CD4-positive, alpha-beta T cell treated with Interleukin-15 for 4 hours (primary cell): Measurements from ENCODE around the gene XYLT2.
"Not testable (repeated sequence)": the region's sequence is repeated elsewhere in the genome, so short reads cannot be mapped to it uniquely, and the experiment has no call there.

Source experiments
- DNase-seq: peaks from one replicate; pipeline ENCODE4 v3.0.0-alpha.2; 2020; ENCODE audit warnings: low spot score

Gene XYLT2

GRCh38 chr17:50319306-50320004, 26.5 kb upstream of the XYLT2 start:
- DNase-seq = no peak

DNA sequence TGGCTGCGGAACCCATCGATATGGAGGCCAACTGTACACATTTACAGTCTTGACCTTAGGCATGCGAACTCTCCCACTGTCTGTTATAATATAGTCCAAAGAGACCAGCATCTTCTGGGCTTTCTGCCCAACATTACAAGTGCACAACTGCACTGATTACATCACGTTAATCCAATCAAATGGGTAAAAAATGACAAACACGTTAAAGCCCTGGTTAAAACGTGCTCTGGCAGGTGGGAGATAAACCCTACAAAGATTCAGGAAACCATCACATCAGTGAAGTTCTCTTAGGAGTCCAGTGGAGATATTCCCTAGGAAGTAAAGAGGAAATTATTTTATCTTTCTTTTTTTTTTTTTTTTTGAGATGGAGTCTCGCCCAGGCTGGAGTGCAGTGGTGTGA, 23.7 kb upstream of the XYLT2 start:
- no peak for DNase-seq

- no peak for DNase-seq
Measured at GRCh38 chr17:50323060-50323459, 22.9 kb upstream of the XYLT2 start.

GRCh38 chr17:50325906-50326305, 20.0 kb upstream of the XYLT2 start:
- DNase-seq = no peak

DNA sequence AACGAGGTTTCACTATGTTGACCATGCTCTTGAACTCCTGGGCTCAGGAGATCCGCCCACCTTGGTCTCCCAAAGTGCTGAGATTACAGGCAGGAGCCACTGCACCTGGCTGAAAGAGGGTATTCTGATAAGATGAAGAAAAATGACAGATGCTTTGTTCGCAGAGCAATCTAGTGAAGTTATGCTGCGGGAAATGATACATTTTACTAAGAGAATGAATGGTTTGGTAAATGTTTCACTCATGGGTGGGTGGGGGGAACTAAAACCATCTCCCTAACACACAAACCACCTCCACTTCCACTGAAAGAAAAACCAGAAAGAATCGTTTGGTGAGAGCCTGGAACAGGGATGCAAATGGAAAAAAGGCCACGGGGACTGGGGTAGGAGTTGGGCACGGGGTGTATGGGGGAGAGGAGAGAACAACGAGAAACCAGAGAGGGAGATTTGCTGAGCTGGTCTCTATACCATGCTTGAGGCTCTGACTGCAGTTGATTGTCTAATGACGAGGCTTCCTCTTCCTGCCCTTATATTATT, 19.0 kb upstream of the XYLT2 start:
- DNase-seq = no peak

- no peak for DNase-seq
Measured at GRCh38 chr17:50328363-50329325, 17.3 kb upstream of the XYLT2 start.

GRCh38 chr17:50329716-50330115, 16.2 kb upstream of the XYLT2 start:
- no peak for DNase-seq

DNA sequence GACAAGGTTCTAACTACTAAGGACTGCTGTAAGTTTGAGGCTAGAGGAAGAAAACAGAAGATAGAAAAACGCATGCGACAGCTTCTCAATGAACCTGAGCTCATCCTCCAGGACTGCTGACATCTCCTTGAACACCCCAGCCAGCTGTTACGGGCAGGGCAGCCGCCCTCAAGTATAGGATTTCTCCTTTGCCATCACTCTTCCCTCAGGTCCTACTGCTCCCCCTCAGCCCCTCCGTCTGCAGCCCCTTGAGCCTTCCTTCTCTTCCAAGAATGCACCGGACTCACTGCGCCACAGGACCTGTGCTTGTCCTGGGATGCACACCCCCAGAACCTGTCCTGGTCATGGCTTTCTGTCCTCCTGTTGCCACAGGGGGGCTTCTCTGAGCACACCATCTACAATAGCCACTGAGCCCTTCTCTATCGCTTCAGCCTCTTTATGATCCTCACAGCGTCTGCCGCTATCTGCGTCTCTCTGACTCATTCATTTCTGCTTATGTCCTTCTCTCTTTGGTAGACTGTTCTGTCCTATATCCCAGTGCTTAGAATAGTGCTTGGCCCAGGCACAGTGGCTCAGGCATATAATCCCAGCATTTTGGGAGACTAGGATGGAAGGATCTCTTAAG, 15.7 kb upstream of the XYLT2 start:
- no peak for DNase-seq

GRCh38 chr17:50331085-50331791, 14.7 kb upstream of the XYLT2 start:
- no peak for DNase-seq

DNA sequence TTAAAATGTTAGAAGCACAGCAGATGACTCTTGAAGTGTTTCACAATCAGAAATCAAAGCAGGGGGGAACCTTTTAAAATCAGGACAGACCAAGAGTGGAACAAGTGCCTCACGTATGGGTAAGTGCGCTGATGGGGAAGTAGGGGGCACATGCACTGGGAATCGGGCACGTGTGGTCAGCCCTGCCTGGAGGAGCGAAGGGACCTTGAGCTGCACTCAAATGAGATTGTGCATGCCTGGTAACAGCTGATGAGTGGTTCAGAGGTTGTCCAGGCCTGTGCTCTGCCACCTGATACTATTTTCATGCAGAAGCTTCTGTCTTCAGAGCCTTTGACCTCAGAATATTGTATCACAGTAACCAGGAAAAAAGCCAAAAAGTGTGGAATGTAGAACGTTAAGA, 13.7 kb upstream of the XYLT2 start:
- no peak for DNase-seq

DNA sequence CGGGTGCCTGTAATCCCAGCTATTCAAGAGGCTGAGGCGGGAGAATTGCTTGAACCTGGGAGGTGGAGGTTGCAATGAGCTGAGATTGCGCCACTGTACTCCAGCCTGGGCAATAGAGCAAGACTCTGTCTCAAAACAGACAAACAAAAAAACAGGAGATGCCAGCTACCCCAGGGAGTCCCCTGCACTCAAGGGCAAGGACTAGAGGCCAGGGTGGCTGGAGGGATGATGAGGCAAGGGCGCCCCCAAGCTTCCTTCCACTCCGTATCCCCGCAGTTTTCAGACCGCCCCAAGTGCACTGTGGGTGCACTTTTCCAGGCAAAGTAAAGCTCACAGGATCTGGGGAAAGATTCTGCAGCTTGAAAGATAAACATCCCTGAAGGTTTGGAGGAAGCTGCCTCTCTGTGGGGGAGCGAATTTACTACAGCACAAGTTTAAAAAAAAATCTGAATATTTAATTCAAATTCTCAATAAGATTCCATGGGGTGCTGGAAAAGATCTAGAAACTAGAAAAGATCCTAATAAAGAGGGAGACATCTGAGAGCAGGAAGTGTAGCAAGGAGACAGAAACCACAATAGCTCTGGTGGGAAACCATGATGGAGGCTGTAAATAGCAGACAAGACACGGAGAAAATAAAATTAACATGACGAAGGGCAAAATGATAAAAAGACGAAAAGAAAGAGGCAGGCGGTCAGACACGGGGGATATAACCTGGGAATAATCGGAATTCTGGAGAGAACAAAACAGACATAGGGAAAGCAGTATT, 12.5 kb upstream of the XYLT2 start:
- DNase-seq = not testable (repeated sequence)

- no peak for DNase-seq
Measured at GRCh38 chr17:50337956-50338355, 8.0 kb upstream of the XYLT2 start.

- DNase-seq = no peak
Measured at GRCh38 chr17:50338645-50339044, 7.3 kb upstream of the XYLT2 start.

- no peak for DNase-seq
Measured at GRCh38 chr17:50339381-50339780, 6.5 kb upstream of the XYLT2 start.

GRCh38 chr17:50344731-50345365, 1.1 kb upstream of the XYLT2 start:
- DNase-seq = no peak

DNA sequence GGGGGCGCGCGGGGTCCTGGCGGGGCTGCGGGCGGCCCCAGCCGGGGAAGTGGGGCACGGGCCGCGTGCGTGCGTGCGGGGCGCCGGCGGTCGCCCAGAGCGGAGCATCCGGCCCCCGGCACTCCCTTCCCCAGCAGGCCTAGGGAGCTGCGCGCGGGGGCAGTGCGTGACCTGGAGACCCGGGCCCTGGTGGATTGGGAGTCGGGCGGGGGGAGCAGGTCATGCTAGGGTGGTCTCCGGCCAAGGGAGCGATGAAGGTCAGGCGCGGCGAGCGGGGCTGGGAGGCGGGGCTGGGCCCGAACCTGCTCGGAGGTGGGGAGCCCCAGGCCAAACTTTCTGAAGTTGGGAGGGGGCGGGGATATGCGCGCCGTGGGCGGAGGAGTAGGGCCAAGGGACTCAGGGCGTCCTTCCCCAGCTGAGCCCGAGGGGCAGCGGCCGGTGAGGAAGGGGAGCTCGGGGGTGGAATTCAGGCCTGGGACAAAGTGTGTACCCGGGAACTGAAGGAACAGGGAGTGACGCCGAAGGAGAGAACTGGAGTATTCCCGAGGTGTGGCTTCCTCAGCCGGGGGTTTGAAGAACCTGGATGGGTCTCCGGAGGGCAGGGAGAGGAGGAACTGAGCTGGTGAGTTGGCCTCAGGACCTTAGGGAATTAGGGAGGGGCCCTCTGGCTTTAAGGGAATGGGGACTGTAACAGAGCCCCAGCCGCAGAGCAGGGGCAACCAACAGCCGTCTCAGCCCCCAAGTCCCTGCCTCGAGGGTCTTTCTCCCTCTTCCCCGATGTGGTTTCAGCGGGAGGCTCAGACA, 589 bp downstream of the XYLT2 start:
- no peak for DNase-seq

DNA sequence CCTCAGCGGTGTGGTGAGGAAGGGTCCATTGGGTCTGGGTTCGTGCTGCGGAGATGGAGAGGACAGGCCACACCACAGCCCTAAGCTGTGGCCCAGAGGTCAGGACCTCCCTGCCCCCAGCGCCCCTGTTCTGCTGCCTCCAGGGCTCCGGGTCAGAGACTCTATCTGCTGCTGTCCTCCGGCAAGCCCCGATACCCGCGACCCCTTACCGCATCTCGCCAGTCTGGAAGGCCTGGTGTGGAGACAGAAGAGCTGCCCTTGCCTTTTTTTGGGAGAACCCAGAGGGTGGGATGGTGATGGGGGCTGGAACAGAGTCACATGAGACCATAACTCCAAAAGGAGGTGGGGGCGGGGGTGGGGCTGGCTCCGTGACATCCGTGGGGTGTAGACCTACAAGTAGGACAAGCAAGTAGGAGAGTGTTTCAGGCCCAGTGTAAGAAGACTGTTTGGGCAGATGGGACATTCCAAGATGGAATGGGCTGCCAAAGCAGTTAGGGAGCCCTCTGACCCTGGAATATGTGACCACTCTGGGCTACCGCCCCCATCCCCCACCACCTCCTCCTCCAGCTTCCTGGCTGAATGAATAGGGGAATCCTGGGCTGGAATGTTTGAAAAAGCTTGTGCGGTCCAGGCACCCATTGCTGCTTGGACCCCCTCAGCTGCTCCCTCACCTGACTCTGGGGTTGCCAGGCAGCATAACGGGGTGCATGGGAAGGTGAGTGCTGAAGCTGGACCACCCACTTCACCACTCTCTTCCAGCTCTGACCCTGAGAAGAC, 1.4 kb downstream of the XYLT2 start:
- DNase-seq = no peak

GRCh38 chr17:50347894-50348291, 2.0 kb downstream of the XYLT2 start:
- no peak for DNase-seq
